ENCODE data around the gene CLEC18B.
"Not testable (repeated sequence)": the region's sequence is repeated elsewhere in the genome, so short reads cannot be mapped to it uniquely, and the experiment has no call there.

CLEC18B gene

GRCh38 chr16:74443624-74444346 lies 22.5 kb upstream of the CLEC18B start:
- not testable (repeated sequence) for FAIRE-seq

- FAIRE-seq: no peak
Observed at GRCh38 chr16:74439685-74440084, 18.4 kb upstream of the CLEC18B start.

GRCh38 chr16:74438492-74438979 lies 17.3 kb upstream of the CLEC18B start:
- no peak for FAIRE-seq

GRCh38 chr16:74431516-74431915 lies 10.2 kb upstream of the CLEC18B start:
- FAIRE-seq: no peak

GRCh38 chr16:74430036-74430712 lies 8.9 kb upstream of the CLEC18B start:
- FAIRE-seq: not testable (repeated sequence)

GRCh38 chr16:74428493-74428892 lies 7.2 kb upstream of the CLEC18B start:
- not testable (repeated sequence) for FAIRE-seq

GRCh38 chr16:74425751-74426150 lies 4.5 kb upstream of the CLEC18B start:
- FAIRE-seq: not testable (repeated sequence)

GRCh38 chr16:74423721-74424120 lies 2.4 kb upstream of the CLEC18B start:
- FAIRE-seq: not testable (repeated sequence)

- FAIRE-seq: not testable (repeated sequence)
Observed at GRCh38 chr16:74422086-74422485, 808 bp upstream of the CLEC18B start.

- not testable (repeated sequence) for FAIRE-seq
Observed at GRCh38 chr16:74421482-74421785, 156 bp upstream of the CLEC18B start.

GRCh38 chr16:74419811-74420210 lies 1.5 kb downstream of the CLEC18B start:
- not testable (repeated sequence) for FAIRE-seq

- FAIRE-seq: not testable (repeated sequence)
Observed at GRCh38 chr16:74417897-74418296, 3.4 kb downstream of the CLEC18B start.

- not testable (repeated sequence) for FAIRE-seq
Observed at GRCh38 chr16:74413920-74414319, 7.4 kb downstream of the CLEC18B start.

- not testable (repeated sequence) for FAIRE-seq
Observed at GRCh38 chr16:74413485-74413884, 7.8 kb downstream of the CLEC18B start.

- FAIRE-seq: not testable (repeated sequence)
Observed at GRCh38 chr16:74412775-74413390, 8.4 kb downstream of the CLEC18B start.

- not testable (repeated sequence) for FAIRE-seq
Observed at GRCh38 chr16:74412138-74412774, 9.0 kb downstream of the CLEC18B start.

GRCh38 chr16:74410981-74411380 lies 10.3 kb downstream of the CLEC18B start:
- FAIRE-seq: not testable (repeated sequence)

- FAIRE-seq: not testable (repeated sequence)
Observed at GRCh38 chr16:74410057-74410957, 11.0 kb downstream of the CLEC18B start.

- not testable (repeated sequence) for FAIRE-seq
Observed at GRCh38 chr16:74409185-74409981, 11.9 kb downstream of the CLEC18B start.

- FAIRE-seq: not testable (repeated sequence)
Observed at GRCh38 chr16:74407362-74407705, 13.9 kb downstream of the CLEC18B start.

Measured in TTC549 (cell line).